HFF-Myc (cell line): ENCODE data around the gene RCE1.

Experiments
- DNase-seq: peaks from one replicate; pipeline ENCODE4 v3.0.0-alpha.2; 2011; ENCODE audit warnings: low read depth; ENCODE audit errors: extremely low read depth
- H3K4me3 ChIP-seq: replicated peaks from 2 replicates; pipeline ENCODE4 v1.5.1; 2011; ENCODE audit warnings: low read depth, mild to moderate bottlenecking, control low read depth, low read length
- CTCF ChIP-seq: IDR thresholded peaks from 2 replicates; pipeline ENCODE4 v1.5.1; 2012; ENCODE audit warnings: mild to moderate bottlenecking, low read depth, low read length, control low read depth; ENCODE audit errors: missing control alignments

The RCE1 gene

GRCh38 chr11:66870616-66871520 is 27.6 kb downstream of the RCE1 start:
- no peak overlapping the region for H3K4me3 ChIP-seq
- no peak for DNase-seq
- TF ChIP-seq CTCF = no peak

- DNase-seq = no peak
- no peak for TF ChIP-seq CTCF
- no peak overlapping the region for H3K4me3 ChIP-seq
These were observed 28.3 kb downstream of the RCE1 start for GRCh38 chr11:66871521-66871901.

GRCh38 chr11:66874232-66874631 is 31.0 kb downstream of the RCE1 start:
- no peak for DNase-seq
- no peak overlapping the region for H3K4me3 ChIP-seq
- TF ChIP-seq CTCF = no peak

GRCh38 chr11:66875378-66875777 is 32.1 kb downstream of the RCE1 start:
- no peak overlapping the region for H3K4me3 ChIP-seq
- no peak for DNase-seq
- TF ChIP-seq CTCF = no peak

- TF ChIP-seq CTCF = no peak
- DNase-seq = no peak
- H3K4me3 ChIP-seq = no peak overlapping the region
These were observed 34.5 kb downstream of the RCE1 start for GRCh38 chr11:66877588-66878385.

GRCh38 chr11:66878474-66878873 is 35.2 kb downstream of the RCE1 start:
- TF ChIP-seq CTCF = no peak
- H3K4me3 ChIP-seq = no peak overlapping the region
- no peak for DNase-seq
